Transverse colon (tissue), 4 donors: ENCODE data around the gene NR3C1. TPM values are rescaled to one million over a fixed set of nuclear protein-coding genes. Genes with fewer than 3 reads are reported as not detected.

Experiments
- DNase-seq: peaks from one replicate; pipeline ENCODE4 v3.0.0-alpha.2; 2019
- H3K27ac ChIP-seq, 4 donors: fragments of 200-600 bp; sonication (generic); 2 replicates each; pipeline ENCODE4 v1.5.1; 2016 to 2018; ENCODE audit warnings: inconsistent platforms in 4 of 4
- H3K27me3 ChIP-seq: fragments of 200-600 bp; sonication (generic); 2 replicates; pipeline ENCODE4 v1.5.1; 2017; ENCODE audit warnings: inconsistent platforms
- H3K36me3 ChIP-seq, 4 donors: fragments of 200-600 bp; sonication (generic); 2 replicates each; pipeline ENCODE4 v1.5.1; 2017 to 2019; ENCODE audit warnings: inconsistent platforms in 4 of 4
- H3K4me1 ChIP-seq, 4 donors: fragments of 200-600 bp; sonication (generic); 2 replicates each; pipeline ENCODE4 v1.5.1; 2017 to 2020; ENCODE audit warnings: inconsistent platforms in 4 of 4
- H3K4me3 ChIP-seq, 4 donors: fragments of 200-600 bp; sonication (generic); 1 replicate in 1 of 4; 2 replicates in 3 of 4; pipeline versions ENCODE4 v1.5.1 to v1.6.1; 2017 to 2019; ENCODE audit warnings: inconsistent platforms in 4 of 4
- H3K9me3 ChIP-seq, 2 donors: fragments of 200-600 bp; sonication (generic); 2 replicates each; pipeline ENCODE4 v1.5.1; 2017 to 2019; ENCODE audit warnings: inconsistent platforms in 2 of 2
- EP300 ChIP-seq: sonication (generic); formaldehyde crosslinking; IDR thresholded peaks from one replicate; pipeline ENCODE4 v1.6.1; 2017; ENCODE audit warnings: antibody characterized with exemption, low read depth
- POLR2A ChIP-seq: fragments of 450-650 bp; IDR thresholded peaks from one replicate; pipeline ENCODE4 v1.6.1; 2016; ENCODE audit warnings: antibody characterized with exemption, mild to moderate bottlenecking, moderate library complexity
- POLR2AphosphoS5 ChIP-seq, 3 donors: sonication (generic); formaldehyde crosslinking; IDR thresholded peaks; one replicate each; pipeline ENCODE4 v1.6.1; 2016; ENCODE audit warnings: antibody characterized with exemption in 3 of 3
- WGBS, 2 donors: methylation state at CpG; one replicate each; pipeline ENCODE4 v1.1.5; 2018; ENCODE audit warnings: low coverage in 1 of 2; 5-methylcytosine and 5-hydroxymethylcytosine counted together
- in situ Hi-C, 4 donors: fragments of 200-750 bp; cut with MboI; loops; one replicate each; pipeline versions ENCODE4 v1.15.0 to v1.15.1; 2017; ENCODE audit warnings: low sequenced_read_pairs in 3 of 4, low pct_ligation_motif_present in 1 of 4, low pct_unique_long_range_greater_than_20kb in 1 of 4
- intact Hi-C: fragments of 100-400 bp; cut with DNase I; formaldehyde crosslinking; loops from one replicate; pipeline ENCODE4 v1.15.1; 2023; ENCODE audit warnings: low total_unique reads
- total RNA-seq, 4 donors: library from RNA; depleted of rRNA; stranded (reverse); fragments of >200 nt; gene quantifications; one replicate each; pipeline ENCODE4 v1.1.0, GENCODE V29; 2016
- TF ChIP-seq, protein P1 (sequence below), 5 experiments: fragments of 200-600 bp in 3 of 5; fragments of 450-650 bp in 2 of 5; sonication (generic) in 3 of 5; IDR thresholded peaks; 1 replicate in 2 of 5; 2 replicates in 3 of 5; pipeline ENCODE4 v1.5.1; 2016 to 2017; ENCODE audit warnings: antibody characterized with exemption in 5 of 5, inconsistent platforms in 3 of 5, mild to moderate bottlenecking in 2 of 5, moderate library complexity in 1 of 5

The NR3C1 gene
- total RNA-seq, 4 donors from 2014 or later: 8.4 to 37.7 (median 30.3) TPM

DNA sequence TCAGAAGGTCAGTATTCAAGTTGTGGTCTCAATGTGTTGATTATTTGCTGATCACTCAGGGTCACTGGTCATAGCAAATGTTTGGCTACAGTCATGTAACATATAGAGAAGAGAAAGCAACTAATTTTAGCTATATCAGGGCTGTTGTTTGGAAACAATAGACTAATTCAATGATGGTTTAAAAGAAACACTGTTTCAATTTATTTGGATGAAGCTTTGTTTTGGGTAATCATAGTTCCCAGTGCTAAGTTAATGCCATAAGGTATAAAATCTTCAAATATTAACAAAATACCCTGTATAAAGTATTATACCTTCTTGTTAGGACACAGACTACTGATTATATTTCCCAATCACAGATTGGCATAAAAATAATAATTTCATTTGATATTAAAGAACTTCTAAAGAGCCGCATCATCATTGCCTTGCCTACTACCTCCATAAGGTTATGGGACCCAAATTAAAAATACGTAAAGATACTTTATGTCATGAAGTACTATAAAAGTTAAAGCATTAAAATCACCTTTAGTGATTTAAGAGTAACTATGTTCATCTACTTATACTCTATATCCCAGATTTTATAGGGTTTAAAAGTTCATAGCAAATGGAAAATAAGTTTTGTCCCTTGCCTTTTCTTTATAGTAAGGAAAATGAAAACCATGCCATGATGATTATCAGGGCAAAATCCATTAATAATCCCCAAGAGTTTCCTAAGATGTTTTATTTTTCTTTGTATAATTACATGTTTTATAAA, 6.0 kb downstream of the NR3C1 start:
- Histone ChIP-seq H3K4me3 (peak overlapping the region in 1 of 4 donors; percentile 87), H3K27me3 (no peaks in the 10 kb centered on the region), H3K9me3 (no peaks in the 10 kb centered on the region), H3K4me1 (peaks cover 0 to 80% (median 21%) of the 10 kb centered on the region in 4 donors), H3K36me3 (no peaks in the 10 kb centered on the region), H3K27ac (no peak overlapping the region)
- in situ Hi-C loops: no loop called here
- DNase-seq: no peak
- intact Hi-C loops: no loop called here
- TF ChIP-seq POLR2AphosphoS5 (IDR thresholded peaks at IDR 0.05): no peak
- TF ChIP-seq POLR2A: no peak
- TF ChIP-seq EP300: no peak
- TF ChIP-seq, protein P1, sequence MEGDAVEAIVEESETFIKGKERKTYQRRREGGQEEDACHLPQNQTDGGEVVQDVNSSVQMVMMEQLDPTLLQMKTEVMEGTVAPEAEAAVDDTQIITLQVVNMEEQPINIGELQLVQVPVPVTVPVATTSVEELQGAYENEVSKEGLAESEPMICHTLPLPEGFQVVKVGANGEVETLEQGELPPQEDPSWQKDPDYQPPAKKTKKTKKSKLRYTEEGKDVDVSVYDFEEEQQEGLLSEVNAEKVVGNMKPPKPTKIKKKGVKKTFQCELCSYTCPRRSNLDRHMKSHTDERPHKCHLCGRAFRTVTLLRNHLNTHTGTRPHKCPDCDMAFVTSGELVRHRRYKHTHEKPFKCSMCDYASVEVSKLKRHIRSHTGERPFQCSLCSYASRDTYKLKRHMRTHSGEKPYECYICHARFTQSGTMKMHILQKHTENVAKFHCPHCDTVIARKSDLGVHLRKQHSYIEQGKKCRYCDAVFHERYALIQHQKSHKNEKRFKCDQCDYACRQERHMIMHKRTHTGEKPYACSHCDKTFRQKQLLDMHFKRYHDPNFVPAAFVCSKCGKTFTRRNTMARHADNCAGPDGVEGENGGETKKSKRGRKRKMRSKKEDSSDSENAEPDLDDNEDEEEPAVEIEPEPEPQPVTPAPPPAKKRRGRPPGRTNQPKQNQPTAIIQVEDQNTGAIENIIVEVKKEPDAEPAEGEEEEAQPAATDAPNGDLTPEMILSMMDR (IDR thresholded peaks at IDR 0.05): no peak
- 80 to 89% methylated on average over 2 of the region's 2 CpGs for WGBS, 2 donors

DNA sequence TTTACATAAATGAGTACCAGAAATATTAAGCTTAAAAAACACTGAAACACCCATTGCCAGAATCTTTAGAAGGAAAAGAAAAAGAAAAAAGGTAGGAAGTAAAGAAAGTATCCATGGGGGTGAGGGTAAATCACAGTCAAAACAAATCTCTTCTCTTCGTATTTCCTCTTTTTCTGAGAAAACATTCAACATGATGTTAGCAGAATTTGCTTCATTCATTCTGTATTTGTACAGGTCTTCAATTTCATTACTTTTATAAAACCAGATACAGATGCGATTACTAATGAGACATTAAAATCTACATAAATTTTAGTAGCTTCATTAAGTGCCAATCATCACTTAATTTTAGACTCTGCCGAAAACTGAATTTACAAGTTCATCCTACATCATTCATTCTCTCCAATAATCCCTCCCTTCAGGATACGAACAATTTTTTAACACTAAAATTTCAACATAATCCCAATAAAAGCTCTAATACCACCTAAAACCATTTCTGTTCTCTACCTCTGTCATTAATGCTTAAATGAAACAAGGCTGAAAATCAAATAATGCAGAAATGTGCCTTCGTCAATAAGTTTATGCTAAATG, 7.0 kb downstream of the NR3C1 start:
- no peak overlapping the region for H3K27ac ChIP-seq
- H3K9me3 ChIP-seq: no peaks in the 10 kb centered on the region
- intact Hi-C loops: no loop called here
- H3K27me3 ChIP-seq: no peaks in the 10 kb centered on the region
- peaks cover 0 to 83% (median 20%) of the 10 kb centered on the region in 4 donors for H3K4me1 ChIP-seq
- H3K4me3 ChIP-seq: peak overlapping the region in 1 of 4 donors; percentile 4
- H3K36me3 ChIP-seq: no peaks in the 10 kb centered on the region
- no peak for DNase-seq
- in situ Hi-C loops: no loop called here
- WGBS, 2 donors: 65 to 72% methylated on average over 5 of the region's 5 CpGs
- TF ChIP-seq POLR2AphosphoS5 (IDR thresholded peaks at IDR 0.05) (no peak), EP300 (no peak), POLR2A (no peak)
- TF ChIP-seq, protein P1 (IDR thresholded peaks at IDR 0.05): no peak

DNA sequence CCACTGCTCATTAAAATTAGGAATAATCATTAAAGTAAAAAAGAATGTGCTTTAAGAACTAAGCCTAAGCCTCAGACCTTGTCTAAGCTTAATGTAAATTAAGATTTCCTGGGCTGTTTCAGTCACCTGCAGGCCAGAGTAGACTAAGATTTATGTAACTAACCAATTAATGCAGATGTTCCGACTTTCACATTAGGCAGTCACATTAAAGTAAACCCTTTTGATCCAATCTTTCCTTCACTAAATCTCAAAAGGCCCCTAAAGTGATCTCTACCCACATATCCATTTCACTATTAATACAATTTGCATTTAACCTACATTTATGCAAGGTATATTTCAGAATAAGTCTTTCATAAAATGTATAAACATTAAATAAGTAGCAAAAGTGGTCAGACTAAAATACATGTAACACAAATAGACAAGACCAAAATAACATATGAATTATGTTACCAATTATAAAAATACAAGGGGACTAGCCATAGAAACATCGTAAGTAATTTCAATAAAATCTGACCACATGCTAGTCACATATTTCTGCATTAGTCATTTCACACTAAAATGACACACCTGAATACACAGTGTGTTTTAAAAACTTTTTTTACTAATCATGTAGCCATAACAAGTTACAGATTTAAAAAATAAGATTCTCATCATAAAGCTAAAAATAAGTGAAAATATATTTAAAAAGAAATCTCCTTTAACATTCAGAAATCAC, 7.7 kb downstream of the NR3C1 start:
- H3K9me3 ChIP-seq: no peaks in the 10 kb centered on the region
- TF ChIP-seq, protein P1 (IDR thresholded peaks at IDR 0.05): no peak
- TF ChIP-seq EP300 (no peak), POLR2A (no peak), POLR2AphosphoS5 (IDR thresholded peaks at IDR 0.05) (no peak)
- 53 to 91% methylated on average over 2 of the region's 2 CpGs for WGBS, 2 donors
- H3K27ac ChIP-seq: no peak overlapping the region
- peak overlapping the region in 1 of 4 donors; percentile 4 for H3K4me3 ChIP-seq
- no peak for DNase-seq
- intact Hi-C loops (no loop called here), in situ Hi-C loops (no loop called here)
- H3K36me3 ChIP-seq: no peaks in the 10 kb centered on the region
- H3K27me3 ChIP-seq: no peaks in the 10 kb centered on the region
- peaks cover 0 to 83% (median 17%) of the 10 kb centered on the region in 4 donors for H3K4me1 ChIP-seq

DNA sequence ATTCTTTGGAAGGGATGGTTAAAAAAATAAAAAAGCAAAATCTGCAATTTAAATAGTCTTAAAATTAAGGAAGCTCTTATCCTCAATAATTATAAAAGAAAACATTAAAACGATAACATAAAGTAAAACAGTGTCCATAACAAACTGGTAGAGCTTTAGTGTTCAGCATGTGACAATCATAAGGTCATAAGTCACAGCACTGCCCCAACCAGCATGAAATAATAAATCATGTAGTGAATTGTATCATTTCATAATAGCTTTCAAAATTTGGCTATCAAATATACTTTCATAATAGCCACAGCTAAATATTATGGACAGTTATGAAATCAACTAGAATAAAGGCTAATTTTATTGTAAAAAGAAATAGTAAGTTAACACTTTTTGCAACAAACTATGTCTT, 10.0 kb downstream of the NR3C1 start:
- H3K27me3 ChIP-seq: no peaks in the 10 kb centered on the region
- TF ChIP-seq POLR2AphosphoS5 (IDR thresholded peaks at IDR 0.05): no peak
- TF ChIP-seq EP300: no peak
- TF ChIP-seq POLR2A: no peak
- TF ChIP-seq, protein P1 (IDR thresholded peaks at IDR 0.05): no peak
- in situ Hi-C loops: no loop called here
- no peaks in the 10 kb centered on the region for H3K36me3 ChIP-seq
- H3K4me1 ChIP-seq: peaks cover 3 to 80% (median 15%) of the 10 kb centered on the region in 4 donors
- WGBS, 2 donors: 78 to 82% methylated on average over 1 of the region's 1 CpG
- no peak for DNase-seq
- no peaks in the 10 kb centered on the region for H3K9me3 ChIP-seq
- intact Hi-C loops: no loop called here
- no peak overlapping the region for H3K4me3 ChIP-seq
- no peak overlapping the region for H3K27ac ChIP-seq
